Head of caudate nucleus (tissue), 42 donors: ENCODE results near the gene PAF1.

Source experiments
- DNase-seq, 42 donors: peaks; one replicate each; pipeline versions ENCODE4 v3.0.0 to v3.0.0-alpha.2; 2020 to 2021; ENCODE audit warnings: mixed read lengths in 7 of 42
- intact Hi-C: fragments of 100-400 bp; cut with DNase I; formaldehyde crosslinking; loops from one replicate; pipeline ENCODE4 v1.15.0; 2022

Gene PAF1

DNA sequence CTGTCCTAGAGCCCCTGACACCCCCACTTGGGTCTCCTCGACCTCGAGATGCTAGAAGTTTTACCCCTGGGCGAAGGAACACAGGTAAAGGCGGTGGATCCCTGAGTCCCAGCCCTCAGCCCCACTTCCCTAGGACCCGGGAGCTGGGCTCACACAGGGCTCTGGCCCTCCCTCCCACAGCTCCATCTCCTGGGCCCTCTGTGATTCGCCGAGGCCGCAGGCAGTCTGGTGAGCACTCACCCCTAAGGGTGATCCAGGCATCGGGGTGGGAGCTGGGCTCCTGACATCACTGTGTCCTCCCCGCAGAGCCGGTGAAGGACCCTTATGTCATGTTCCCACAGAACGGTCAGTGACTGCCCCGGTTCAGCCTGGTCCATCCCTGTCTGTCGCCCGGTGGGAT is 29.9 kb upstream of the PAF1 start:
- intact Hi-C loops: no loop called here
- DNase-seq: no peak

DNA sequence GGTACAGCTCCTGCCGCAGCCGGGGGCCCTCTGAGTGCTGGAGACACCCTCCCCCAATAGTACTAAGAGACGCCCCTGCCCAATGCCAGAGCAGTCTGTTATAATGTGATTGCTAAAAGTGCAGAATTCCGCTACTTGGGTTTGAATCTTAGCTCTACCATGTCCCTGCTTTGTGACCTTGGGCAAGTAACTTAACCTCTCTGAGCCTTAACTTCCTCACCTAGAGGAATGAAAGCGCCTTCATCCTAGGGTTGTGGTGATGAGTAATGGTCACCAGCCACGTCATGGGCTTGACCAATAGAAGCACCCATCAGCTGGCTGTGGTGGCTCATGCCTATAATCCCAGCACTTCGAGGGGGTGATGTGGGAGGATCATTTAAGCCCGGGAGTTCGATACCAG is 28.1 kb upstream of the PAF1 start:
- no peak for DNase-seq
- intact Hi-C loops: no loop called here

DNA sequence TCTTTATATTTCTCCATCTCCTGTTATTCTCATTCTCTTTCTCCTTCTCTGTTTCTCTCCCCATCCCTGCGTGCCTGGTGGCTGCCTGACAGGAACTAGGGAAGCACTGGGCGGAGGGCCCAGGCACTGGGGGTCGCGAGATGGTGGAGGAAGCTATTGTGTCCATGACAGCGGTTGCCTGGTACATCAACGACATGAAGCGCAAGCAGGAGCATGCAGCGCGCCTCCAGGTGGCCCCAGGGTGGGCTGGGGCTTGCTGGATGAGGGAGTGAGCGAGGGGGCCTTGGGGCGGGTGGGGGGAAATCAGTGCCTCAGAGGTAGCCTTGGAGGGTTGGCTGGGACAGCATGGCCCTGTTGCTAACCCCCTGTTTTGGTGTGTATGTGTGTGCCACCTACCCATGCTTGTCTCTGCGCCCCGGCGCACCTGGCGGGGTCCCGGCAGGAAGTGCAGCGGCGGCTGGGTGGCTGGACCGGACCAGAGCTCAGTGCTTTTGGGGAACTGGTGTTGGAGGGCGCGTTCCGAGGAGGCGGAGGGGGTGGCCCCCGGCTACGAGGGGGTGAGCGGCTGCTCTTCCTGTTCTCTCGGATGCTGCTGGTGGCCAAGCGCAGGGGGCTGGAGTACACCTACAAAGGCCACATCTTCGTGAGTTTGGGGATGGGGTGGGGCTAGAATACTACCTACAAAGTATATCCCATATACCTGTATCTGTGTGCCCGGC is 26.7 kb upstream of the PAF1 start:
- DNase-seq: no peak
- intact Hi-C loops: no loop called here

DNA sequence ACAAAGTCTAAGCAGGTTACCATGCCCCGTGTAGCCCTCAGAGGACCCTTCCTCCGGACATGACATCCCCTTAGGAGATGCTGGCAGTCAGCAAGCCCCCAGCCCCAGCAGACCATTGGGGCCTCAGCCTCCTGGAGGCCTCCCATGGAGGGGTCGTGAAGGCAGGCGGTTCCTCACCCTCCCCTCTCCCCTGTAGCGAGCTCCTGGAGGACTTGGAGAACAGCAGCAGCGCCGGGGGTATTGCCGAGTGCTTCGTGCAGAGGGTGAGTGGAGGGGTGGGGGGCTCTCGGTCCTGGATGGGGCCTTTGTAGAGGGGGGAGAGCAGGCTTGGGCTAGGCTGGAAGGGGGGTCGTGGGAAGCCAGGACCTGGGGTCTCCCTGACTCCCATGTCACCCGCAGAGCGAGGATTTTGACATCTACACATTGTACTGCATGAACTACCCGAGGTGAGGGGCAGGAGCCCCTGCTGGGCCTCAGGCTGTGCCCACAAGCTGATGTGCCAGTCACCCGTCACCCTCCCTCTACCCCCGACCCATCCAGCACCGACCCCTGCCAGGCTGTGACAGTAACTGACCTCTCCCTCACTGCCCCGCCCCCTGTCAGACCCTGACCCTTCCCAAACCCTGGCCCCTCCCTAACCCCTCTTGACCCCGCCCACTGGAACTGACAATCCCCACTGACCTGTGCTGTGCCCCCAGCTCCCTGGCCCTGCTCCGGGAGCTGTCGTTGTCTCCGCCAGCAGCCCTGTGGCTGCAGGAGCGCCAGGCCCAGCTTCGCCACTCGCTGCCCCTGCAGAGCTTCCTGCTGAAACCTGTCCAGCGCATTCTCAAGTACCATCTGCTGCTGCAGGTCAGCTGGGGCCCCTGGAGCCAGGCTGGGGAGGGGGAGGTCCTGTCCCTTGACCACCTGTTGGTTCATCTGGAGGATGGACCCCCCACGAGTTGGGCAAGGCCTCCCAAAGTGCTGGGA is 25.5 kb upstream of the PAF1 start:
- no peak for DNase-seq
- intact Hi-C loops: no loop called here

DNA sequence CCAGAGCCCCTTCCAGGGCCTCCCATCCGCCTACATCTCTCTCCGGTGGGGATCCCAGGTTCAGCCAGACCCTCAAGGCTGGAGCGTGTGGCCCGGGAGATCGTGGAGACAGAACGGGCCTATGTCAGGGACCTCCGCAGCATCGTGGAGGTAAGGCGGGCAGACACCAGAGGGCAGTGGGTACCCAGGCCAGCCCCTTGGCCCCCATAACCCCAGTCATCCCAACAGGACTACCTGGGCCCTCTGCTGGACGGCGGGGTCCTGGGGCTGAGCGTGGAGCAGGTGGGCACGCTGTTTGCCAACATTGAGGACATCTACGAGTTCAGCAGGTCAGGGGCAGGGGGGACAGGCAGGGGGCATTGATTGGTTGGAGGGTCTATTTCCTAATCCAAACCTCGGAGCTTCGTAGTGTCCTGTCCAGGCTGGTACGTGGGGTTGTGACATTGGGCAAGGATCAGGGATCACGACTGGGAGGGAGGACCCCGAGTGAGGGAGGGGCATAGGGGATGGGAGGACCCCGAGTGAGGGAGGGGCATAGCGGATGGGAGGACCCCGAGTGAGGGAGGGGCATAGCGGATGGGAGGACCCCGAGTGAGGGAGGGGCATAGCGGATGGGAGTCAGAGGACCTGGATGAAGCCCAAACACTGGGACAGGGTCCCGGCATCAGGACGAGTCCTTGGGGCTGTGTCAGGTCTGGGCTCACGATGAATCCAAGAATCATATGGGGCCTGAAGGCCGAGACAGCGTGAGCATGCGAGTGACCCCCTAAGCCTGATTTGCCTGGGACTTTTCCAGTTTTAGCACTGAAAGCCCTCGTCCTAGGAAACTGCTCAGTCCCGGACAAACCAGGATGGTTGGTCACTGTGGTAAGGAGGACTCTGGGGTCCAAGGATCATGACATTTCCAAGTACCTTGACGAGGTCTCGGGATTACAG is 24.5 kb upstream of the PAF1 start:
- intact Hi-C loops: no loop called here

DNA sequence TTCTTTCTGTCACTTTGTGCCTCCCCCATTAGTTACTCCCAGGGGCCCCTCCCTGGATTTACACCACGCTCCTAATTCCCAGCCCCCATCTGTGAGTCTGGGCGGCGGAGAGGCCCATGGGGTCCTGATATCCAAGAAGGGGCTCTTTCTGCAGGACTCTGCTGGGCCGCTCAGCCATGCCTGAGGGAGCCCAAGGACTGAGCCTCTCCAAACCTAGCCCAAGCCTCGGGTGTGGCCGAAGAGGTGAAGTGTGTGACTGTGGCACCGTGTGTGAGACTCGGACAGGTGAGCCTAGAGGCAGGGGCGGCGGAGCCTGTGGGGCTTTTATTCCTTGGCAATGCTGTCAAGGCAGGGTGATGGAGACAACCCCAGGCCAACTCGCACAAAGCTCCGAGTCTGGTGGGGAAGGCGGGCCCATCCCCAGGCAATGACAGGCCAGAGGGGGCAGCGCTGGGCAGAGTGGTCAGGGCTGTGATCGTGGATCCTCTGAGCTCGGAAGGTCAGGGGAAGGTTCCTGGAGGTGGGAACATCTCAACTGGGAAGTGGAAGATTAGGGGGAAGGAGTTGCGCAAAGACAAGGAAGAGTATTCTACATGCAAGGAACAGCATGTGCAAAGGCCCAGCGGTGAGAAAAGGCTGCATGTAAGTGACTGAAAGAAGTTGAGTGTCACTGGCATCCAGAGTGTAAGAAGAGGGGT is 23.2 kb upstream of the PAF1 start:
- no peak for DNase-seq
- intact Hi-C loops: no loop called here

More for the DNA sequence above, 24.5 kb upstream of the PAF1 start:
- no peak for DNase-seq

DNA sequence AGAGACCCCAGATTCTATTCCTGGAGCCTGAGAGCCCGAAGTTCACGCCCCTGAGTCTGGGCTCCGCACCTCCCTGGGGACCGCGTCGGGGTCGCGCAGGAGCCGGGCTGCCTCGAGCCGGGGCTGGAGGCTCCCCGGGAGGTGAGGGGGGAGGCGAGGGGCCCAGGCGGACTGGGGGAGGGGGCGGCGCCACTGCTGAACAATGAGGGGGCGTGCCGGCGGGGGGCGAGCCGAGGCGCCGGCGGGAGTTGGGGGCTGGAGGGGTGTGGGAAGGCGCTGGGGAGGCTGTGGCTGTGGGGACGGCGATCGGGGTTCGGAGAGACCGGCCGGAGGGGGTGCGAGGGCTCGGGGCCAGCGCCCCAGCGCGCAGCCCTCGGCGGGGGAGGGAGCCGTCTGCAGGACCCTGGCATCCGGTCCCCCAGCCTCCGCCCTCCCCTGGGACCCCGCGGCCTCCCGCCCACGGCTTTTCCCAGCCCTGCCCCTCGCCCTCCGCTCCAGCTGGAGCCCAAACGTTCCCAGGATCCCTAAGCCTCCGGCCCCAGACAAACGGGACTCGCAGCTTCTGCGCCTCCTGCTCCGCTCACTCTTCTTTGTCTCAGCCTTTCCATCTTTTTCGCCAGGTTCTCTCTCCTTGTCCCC is 22.5 kb upstream of the PAF1 start:
- peak in 7 of 42 donors; percentile 18 to 56 (median 31) for DNase-seq
- intact Hi-C loops: no loop called here

DNA sequence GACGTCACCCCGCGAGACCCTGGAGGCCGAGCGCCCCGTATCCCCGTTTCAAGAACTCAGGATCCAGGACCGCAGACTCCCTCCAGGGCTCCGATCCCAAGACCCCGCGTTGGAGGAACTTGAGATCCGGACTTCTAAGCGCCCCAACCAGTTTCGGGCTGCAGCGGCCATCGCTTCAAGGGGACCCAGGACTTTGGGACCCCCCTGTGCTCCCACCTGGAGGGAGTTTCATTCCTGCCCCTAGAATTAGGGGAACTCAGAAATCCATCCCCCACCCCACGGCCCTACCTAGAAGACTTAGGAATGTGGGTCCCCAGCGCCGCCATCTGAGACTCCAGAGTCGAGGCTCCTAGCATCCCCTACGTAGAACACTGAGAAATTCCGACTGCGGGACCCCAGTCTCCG is 22.0 kb upstream of the PAF1 start:
- intact Hi-C loops: no loop called here
- peak in 6 of 42 donors; percentile 18 to 52 (median 36) for DNase-seq

DNA sequence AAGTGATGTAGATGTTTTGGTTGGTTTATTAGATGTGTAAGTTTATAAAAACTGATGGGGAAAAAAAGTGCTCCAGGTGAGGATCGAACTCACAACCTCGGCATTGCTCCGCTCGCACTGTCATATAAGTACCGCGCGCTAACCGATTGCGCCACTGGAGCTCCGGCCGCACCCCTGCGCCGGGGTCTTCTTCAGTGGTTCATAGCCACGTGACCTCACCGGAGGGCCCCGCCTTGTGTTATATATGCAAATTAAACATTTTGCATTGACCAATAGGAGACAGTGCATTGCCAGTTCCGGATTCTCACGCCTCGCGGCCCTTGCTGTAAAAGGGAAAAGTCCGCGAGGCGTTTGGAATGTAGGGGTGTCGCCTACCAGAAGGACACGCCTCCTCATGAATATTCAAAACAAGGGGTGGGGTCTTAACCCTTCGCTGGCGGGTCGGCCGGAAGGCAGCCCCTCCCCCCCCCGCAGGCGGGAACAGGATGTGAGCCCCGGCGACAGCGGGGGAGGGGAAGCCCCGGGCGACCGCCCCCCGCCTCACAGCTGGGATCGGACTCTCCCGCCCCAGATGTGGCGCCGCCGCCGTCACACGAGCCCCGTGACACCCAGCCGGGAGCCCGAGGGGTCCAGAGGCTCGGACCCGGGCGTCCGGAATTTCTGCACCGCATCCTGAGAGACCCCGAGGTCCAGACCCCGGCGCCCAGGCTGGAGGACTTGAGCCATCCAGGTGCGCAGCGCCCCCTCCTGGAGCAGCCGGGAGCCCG is 21.4 kb upstream of the PAF1 start, which contains the start of gene PLEKHG2:
Gene PLEKHG2 (plus strand): TSS at position 570 of the 767 bp plus-strand sequence. CDS start 1,418 bp downstream, outside the sequence.
- peak; percentile 83 to 98 (median 94) for DNase-seq
- intact Hi-C loops: no loop called here

DNA sequence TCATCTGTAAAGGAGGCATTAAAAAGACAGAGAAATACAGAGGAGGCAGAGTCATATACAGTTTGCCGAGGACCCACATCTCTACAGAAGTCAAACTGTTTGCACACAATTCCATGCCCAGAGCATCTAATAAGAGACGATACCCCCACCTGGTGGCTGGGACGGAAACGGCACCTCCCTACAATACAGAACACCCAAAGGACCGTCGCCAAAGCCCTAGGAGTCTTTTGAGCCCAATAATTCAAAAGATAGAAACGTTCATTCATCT is 20.9 kb upstream of the PAF1 start:
- DNase-seq: peak; percentile 67 to 94 (median 85)
- intact Hi-C loops: no loop called here

DNA sequence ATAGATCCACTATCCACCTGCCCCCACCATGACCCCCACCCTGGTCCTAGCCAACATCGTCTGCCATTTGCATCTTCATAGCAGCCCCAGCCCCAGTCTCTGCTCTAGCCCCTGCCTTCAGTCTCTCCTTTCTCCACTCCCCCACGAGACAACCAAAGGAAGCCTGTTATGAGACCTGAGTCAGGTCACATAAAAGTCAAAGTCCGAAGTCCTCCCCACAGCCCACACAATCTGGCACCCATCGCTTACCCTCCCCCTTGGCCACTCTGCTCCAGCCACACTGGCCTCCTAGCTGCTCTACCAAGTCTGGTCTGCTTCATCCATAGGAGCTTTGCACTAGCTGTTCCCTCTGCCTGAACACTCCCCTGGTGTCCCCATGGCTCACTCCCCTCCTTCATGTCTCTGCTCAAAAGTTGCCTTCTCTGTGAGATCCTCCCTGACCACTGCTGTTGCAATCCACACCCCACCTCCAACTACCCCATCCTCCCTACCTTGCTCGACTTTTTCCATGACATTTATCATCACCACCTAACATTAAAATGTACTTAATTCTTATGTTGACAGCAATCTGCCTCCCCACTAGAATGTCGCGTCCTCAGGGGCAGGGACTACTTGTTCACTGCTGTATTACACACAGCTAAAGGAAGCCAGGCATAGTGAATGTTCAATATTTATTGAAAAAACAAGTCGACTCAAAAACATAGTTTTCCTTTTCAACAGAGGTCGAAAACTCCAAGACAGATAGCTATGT is 20.4 kb upstream of the PAF1 start:
- DNase-seq: peak in 1 of 42 donors; percentile 46
- intact Hi-C loops: no loop called here

DNA sequence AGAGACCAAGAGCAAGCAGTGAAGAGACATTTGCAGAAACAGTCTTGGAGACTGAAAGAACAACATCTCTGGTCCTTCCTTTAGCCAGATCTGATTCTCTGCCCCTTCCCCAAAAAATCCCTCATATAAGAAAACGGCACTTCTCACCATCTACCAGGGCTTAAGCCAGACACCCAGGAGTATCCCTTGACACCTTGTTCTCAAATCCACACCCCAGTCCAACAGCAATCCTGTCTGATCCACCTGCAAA is 19.9 kb upstream of the PAF1 start:
- intact Hi-C loops: no loop called here
- no peak for DNase-seq

DNA sequence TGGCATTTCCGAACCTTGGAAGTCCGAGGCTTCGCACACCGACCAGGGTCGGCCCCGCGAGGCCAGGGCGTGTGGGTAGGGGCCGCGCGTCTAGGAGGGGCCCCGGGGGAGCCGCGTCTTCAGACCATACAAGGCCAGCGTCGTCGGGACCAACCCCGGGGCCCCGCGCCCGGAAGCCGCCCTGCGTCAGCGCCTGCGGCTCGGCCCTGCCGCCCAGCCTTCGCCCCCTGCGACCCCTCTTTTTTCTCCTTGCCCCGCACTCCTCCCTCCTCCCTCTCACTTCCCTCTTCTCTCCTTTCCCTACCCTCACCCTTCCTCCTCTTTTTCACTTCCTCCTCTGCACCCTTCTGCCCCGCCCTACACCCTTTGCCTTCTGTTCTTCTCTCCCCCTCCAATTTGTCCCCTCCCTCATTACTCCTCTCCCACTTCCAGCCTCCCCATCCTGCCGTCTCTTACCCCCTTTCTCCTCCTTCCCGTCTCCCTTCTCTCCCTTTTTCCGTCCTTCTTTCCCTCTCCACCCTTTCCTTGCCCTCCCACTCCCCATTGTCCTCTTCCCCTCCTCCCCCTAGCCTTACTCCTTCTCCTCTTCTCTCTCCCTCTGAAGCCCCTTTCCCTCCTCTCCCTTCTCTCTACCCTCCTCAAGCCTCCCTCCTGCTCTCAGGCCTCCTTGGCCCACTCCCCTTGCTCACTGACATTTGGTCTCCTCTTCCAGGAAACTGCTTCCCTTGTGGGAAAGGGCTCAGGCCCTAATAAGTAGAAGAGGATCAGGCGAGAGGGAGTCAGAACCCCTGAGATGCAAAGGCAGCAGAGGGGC is 19.3 kb upstream of the PAF1 start:
- peak in 22 of 42 donors; percentile 16 to 67 (median 40) for DNase-seq
- intact Hi-C loops: no loop called here

DNA sequence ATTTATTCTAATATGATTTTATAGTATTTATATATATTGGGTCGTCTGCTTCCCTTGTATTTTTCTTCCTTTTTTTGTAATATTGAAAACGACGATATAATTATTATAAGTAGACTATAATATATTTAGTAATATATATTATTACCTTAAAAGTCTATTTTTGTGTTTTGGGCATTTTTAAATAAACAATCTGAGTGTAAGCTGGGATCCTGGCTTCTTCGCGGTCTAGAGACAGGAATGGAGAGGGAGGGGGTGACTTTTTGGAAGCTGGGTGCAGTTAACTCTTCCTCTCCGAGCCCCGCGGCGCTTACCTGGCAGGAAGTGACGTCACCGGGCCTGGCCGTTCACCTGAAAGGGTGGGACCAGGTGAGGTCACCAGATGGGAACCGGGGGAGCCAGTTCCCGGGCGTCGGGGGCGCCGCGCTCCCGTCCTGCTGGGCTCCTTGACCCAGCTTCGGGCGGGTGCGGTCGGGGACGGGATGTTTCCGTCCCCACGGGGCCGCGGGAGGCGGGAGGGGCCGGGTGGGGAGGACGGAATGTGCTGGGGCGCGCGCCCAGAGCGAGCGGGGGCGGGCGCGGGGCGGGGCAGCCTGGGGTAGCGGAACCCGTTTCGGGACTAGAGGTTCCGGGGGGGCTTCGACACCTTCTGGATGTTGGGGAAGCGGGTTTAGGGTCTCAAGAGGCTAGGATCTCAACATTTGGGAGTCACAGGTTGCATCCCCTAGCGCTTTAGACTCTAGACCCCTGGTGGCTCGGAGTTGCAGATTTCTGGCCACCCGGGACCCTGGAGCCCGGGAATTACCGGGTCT is 18.5 kb upstream of the PAF1 start:
- peak in 41 of 42 donors; percentile 33 to 89 (median 71) for DNase-seq
- intact Hi-C loops: no loop called here
